GM19043 (cell line): ENCODE results near the gene NR3C2.

Source experiments
- ATAC-seq: cut with Tn5 transposase; IDR thresholded peaks from one replicate; pipeline ENCODE4 v1.9.1; 2021; ENCODE audit warnings: low read depth; ENCODE audit not compliant: unreplicated experiment

The NR3C2 gene

GRCh38 chr4:148373093-148373492 lies 69.1 kb downstream of the NR3C2 start:
- no peak for ATAC-seq

- no peak for ATAC-seq
Observed at GRCh38 chr4:148369919-148370318, 72.3 kb downstream of the NR3C2 start.

GRCh38 chr4:148367756-148368155 lies 74.5 kb downstream of the NR3C2 start:
- no peak for ATAC-seq

GRCh38 chr4:148366251-148366650 lies 76.0 kb downstream of the NR3C2 start:
- no peak for ATAC-seq

- ATAC-seq = no peak
Observed at GRCh38 chr4:148364525-148364924, 77.7 kb downstream of the NR3C2 start.

- ATAC-seq = no peak
Observed at GRCh38 chr4:148359769-148360168, 82.4 kb downstream of the NR3C2 start.

- ATAC-seq = no peak
Observed at GRCh38 chr4:148355442-148356123, 86.6 kb downstream of the NR3C2 start.

- no peak for ATAC-seq
Observed at GRCh38 chr4:148354186-148354585, 88.0 kb downstream of the NR3C2 start.

GRCh38 chr4:148353571-148353970 lies 88.6 kb downstream of the NR3C2 start:
- ATAC-seq = no peak

- no peak for ATAC-seq
Observed at GRCh38 chr4:148349153-148349552, 93.1 kb downstream of the NR3C2 start.

GRCh38 chr4:148346657-148347056 lies 95.6 kb downstream of the NR3C2 start:
- no peak for ATAC-seq

- no peak for ATAC-seq
Observed at GRCh38 chr4:148345509-148345908, 96.7 kb downstream of the NR3C2 start.

GRCh38 chr4:148344941-148345340 lies 97.3 kb downstream of the NR3C2 start:
- no peak for ATAC-seq

GRCh38 chr4:148344352-148344751 lies 97.9 kb downstream of the NR3C2 start:
- no peak for ATAC-seq

- ATAC-seq = no peak
Observed at GRCh38 chr4:148341980-148342800, 100.0 kb downstream of the NR3C2 start.

- no peak for ATAC-seq
Observed at GRCh38 chr4:148335133-148335532, 107.1 kb downstream of the NR3C2 start.

GRCh38 chr4:148333265-148333664 lies 108.9 kb downstream of the NR3C2 start:
- ATAC-seq = no peak

GRCh38 chr4:148332486-148332885 lies 109.7 kb downstream of the NR3C2 start:
- no peak for ATAC-seq

GRCh38 chr4:148330724-148331123 lies 111.5 kb downstream of the NR3C2 start:
- no peak for ATAC-seq

GRCh38 chr4:148330161-148330560 lies 112.1 kb downstream of the NR3C2 start:
- no peak for ATAC-seq

GRCh38 chr4:148329751-148330150 lies 112.5 kb downstream of the NR3C2 start:
- ATAC-seq = no peak

- ATAC-seq = no peak
Observed at GRCh38 chr4:148327683-148328082, 114.5 kb downstream of the NR3C2 start.
